NCI-H1930 (cell line): Measurements from ENCODE around the gene ARSG.
"Not testable (repeated sequence)": the region's sequence is repeated elsewhere in the genome, so short reads cannot be mapped to it uniquely, and the experiment has no call there.

ENCODE experiments used
- DNase-seq, 2 experiments: peaks; one replicate each; lab custom pipeline; 2025; lab: John Stamatoyannopoulos, UW

Gene ARSG

DNA sequence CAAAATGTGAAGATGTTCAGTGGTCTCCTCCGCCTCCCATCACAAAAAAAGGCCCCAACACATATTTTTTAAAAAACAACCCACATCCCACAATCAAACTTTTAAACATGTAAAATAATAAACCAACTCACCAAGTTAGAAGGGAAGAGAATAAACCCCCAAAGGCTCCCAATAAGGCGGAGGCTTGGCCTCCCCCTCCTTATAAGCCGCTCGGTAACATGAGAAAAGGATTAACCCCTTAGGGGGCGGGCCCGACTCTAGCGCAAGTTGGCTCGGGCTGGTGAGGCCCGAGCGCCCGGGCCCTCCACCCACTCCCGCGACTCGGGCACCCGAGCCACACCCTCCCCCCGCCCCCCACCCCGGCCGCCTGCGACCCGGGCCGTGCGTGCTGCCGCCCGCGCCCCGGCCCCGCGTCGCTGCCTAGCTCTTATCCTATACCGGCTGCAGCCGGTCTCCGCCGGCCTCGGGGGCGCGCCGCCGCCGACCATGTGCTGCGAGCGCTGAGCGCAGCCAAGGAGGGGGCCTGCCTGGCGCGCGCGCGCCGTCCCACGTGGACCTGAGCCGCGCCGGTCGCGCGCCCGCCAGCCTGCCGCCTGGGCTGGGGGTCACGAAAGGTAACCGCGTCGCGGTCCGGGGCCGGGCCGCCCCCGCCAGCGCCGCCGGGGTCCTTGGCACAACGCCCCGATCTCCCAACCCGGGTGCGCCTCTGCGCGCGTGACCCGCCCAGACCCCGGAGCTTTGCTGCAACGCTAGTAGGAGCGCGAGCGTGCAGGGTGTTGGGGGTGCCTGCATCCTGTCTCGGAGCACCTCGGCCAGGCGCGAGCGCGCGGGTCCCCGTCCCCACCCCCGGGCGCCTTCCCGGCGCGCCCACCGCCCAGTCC, at the start of gene ARSG, which contains the start of gene SLC16A6:
TSS of gene ARSG (plus strand) at position 541 of the 881 bp plus-strand sequence. CDS start 15,999 bp downstream, outside the sequence.
TSS of gene SLC16A6 (minus strand) at position 173 of the 881 bp plus-strand sequence. CDS start 12,807 bp downstream, outside the sequence.
- DNase-seq, result peak; percentile 61 to 82

DNA sequence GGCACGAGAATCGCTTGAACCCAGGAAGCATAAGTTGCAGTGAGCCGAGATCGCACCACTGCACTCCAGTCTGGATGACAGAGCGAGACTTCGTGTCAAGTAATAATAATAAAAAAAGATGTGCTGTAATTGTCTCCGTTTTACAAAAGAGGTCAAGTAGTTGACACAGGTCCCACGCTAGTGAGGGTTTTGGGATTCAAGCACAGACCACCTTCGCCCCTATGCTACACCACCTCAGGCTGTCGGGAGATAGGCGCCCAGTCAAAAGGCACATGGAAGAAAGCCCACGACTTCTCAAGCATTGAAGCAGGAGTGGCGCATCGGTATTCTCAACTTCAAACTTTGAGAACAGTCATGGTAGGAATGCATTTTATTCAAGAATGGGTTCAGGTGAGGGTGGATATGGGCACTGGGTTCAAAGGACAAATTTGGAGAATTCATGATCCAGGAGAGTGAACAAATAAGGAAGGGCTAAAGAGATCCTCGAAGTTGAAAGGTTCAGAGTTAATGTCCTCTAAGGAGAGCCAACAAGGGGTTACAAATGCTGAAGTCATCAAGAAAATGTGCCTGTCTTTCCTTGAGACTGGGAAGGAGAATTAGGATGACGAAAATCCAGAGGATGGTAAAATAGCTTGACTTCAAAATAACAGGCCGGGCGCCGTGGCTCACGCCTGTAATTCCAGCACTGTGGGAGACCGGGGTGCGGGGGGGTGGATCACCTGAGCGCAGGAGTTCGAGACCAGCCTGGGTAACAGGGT, 44.8 kb upstream of the ARSG start:
- no peak for DNase-seq

DNA sequence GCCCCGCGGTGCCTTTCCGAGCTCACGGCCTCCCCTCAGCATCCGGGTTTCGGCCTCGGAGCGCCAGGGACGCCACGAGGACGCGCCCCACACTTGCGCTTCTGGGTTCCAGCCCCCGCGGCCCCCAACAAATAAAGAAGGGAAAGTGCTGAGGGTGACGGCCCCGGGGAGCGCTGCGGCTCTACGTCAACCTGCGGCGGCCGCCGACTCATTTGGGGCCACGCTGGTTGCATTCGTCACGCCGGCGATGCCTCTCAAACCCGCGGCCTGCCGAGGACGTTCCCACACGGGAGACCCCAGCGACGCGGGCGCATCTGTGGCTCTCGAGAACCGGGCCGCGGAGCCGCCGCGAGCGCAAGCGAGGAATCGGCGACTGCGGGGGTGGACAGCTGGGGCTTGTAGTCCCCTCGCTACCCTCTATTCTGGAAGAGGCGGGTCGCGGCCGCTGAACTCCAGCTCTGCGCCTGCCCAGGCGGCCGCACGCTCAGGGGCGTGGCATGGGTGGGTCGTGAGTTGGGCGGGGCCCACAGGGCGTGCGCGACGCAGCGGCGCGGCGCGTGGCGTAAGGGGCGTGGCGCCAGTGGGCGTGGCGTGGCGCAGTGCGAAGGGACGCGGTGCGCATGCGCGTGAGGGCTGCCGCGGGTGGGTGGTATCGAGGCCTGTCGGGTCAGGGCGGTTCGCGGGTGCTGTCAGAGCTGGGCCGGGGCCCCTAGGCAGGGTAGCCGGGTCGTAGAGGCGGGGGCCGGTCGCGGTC, 43.7 kb upstream of the ARSG start, which contains the start of gene AMZ2:
TSS of gene AMZ2 (plus strand) at position 599 of the 754 bp plus-strand sequence. CDS start 2,145 bp downstream, outside the sequence.
- DNase-seq, result peak; percentile 93 to 97

DNA sequence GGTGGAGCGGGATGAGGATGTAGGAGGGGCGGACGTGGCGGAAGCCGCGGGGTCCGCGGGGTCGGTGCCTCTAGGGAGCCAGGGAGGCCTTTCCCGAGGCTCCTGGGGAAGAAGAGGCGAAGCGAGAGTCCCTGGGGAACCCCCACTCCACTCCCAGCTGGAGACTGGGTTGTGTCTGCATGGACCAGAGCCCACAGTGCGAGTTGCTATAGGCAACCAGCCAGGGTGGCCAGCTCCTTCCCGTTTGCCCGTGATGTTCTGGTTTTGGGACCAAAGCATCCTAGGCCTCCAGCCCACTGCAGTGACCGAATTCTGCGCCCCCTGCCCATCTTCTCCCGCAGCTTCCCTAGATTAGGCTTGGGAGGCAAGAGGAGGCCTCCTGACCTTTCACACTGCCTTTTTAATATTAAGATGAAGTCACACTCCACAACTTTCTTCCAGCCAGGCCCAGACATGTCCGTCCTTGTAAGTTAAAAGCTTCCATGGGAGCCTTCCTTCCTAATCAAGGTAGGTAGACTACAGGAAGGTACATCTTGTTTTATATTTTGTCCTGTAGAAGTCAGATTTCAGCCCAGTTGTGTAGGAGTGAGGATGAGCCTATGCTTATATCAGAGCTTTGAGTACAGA, 43.0 kb upstream of the ARSG start:
- no peak for DNase-seq

DNA sequence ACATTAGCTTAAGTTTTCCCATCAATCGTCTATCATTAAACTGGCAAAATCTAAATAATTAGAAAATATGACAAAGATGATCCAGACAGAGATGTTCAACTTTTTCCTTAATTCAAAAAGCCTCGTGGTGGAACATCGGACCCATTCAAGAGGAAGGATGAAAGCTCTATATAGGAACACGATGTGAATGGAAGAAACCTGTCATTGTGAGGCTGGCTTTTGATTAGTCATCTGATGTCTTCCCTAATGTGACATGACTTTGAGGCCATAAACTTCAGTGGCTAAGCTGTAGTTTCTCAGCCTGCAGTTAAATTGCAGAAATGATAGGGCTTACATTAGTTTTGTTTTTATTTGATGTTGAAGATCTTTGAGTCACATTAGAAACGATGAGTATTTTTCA, 42.4 kb upstream of the ARSG start:
- no peak for DNase-seq

DNA sequence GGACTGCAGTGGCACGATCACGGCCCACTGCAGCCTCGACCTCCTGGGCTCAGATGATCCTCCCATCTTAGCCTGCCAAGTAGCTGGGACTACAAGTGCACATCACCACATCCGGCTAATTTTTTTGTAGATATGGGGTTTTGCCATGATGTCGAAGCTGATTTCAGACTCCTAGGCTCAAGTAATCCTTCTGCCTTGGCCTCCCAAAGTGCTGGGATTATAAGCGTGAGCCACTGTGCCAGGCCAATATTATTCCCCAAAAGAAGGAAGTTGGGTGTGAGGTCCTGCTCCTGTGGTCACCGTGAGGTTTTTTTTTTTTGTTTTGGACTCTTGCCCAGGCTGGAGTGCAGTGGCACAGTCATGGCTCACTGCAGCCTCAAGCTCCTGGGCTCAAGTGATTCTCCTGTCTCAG, 41.9 kb upstream of the ARSG start:
- DNase-seq, result no peak

DNA sequence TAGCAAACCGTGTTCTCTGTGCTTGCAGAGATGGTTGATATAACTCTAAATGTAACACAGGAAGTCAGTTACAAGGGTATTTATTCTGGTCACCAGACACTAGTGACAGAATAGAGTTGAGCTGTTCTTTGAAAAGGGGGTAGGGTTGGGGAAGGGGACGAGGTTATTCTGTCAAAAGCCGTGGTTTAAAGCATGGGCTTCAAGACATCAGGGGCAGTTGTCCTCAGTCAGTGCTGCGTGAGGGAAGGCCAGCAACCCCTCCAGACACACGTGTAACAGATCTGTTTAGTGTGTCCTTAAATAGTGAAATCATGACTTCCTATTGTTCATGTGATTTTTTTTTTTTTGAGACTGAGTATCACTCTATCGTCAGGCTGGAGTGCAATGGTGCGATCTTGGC, 37.9 kb upstream of the ARSG start:
- DNase-seq, result not testable (repeated sequence)

DNA sequence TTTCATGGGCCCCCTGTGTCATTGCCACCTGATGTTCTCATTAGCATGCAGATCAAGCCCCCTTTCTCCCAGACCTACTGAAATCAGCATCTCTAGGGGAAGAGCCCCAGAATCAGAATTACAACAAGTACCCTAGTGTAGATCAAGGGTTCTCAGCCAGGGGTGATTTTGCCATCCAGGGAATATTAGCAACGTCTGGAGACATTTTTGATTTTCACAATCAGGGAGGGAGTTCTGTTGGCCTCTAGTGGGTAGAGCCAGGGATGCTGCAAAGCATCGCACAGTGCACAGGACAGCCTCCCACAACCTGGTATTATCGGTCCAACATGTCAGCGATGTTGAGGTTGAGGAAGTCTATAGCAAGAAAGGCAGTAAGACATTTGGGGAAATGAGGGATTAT, 36.1 kb upstream of the ARSG start:
- no peak for DNase-seq

DNA sequence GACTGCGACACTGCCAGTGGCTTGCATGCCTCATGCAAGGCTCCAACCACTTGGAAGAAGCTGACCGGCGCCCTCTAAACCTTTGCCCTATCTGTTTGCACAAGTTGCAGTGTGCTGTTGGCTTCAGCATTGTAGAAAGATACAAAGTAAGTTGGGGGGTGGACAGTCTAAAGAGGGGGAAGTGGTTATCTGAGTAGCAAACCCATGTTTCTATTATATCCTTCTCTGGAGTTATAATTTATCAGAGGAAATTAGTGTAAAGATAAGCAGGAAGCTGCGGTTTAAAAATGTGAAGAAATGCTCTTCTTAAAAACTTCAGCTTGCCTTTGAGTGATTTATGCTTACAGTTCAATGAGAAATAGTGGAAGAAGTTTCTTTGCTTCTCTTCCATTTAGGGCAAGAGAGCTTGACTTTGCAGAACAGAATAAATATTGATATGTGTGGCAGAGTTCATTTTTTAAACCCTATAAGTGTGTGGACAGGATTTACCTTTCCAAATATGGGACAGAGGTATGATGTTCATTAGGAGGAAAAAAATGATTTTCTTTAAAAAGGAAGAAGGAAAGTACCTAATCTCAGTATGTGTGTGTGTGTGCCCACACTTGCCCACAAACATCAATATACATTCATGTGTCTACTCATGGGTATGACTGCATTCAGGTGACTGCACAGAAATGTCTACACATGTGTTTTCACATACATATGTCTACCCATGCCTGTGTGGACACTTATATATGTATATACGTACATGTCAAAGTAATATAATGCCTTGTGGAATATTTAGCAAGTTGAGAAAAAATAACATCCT, 35.4 kb upstream of the ARSG start:
- no peak for DNase-seq

DNA sequence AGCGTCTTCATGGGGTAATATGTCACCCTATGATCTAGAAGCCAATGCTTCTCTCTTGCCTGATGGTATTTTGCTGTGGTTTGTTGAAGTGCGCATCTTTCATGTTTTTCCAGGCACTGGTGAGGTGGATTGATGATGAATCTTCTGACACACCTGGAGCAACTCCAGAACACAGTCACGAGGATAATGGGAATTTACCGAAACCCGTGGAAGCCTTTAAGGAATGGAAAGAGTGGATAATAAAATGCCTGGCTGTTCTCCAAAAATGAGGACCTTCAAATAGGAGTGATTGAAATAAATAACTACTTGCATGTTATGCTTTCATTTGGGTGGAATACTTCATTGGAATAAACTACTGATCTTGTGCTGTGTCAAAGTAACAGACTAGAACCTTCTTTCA, 34.6 kb upstream of the ARSG start:
- not testable (repeated sequence) for DNase-seq

DNA sequence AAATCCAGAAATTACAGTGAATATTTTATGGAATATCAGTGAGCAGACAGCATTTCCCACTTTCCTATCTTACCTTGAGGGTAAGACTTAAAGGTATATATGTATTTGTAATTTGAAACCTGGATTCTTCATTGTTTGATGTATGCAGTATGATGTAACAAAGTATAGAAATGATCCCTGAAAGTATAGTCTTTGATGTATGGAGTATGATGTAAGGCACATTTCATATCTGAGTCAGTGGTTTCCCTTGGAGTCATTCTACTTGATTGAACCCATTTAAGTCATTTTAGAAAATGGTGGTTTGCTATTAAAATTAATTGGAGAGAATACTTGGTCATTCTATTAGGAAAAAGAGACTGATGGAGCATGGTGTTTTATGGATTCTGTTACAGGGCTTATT, 33.4 kb upstream of the ARSG start:
- DNase-seq, result no peak

DNA sequence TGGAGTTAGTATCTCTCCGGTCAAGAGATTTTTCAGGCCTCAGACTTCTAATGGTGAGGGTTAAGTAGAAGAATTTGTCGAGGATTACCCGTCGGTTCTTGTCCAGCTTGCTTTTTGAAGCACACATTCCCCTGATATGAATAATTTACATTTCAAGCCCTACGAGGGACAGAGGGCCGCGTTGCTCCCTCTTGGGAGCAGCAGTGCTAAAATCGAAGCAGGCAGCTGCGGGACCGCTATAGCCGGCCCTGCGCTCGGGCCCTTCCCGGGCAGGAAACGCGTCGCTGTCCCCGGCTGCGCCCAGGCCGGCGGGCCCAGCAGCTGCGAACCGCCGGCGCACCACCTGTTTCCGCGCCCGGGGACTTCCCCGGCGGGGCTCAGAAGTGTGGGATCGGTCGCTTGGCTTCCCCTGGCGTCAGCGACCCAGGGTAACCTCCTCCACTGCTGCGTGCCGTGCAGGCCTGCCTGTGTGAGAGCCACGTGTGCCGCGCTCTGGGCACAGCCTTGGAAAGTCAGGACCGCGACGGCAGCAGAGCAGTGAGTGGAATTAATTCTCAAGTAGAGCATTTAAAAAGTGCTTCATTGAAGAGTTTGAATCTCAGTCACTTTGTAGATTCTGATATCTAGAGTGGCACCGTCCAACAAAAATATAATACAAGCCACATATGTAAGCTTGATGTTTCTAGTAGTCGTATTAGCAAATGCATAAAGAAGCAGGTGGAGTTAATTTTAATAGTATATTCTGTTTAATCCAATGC, 32.2 kb upstream of the ARSG start:
- DNase-seq, result peak in 1 of 2 experiments; percentile 2

DNA sequence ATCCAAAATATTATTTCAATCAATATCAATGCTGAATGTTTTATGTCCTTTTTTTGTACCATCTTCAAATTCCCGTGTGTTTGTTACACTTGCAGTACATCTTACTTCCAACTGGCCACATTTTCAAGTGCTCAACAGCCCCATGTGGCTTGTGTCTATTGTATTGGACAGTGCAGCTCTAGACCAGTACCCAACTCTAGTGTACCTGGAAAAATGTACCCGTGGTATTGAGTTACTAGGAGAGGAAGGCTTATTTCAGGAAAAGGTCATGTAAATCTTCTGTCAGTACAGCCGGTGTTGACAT, 31.7 kb upstream of the ARSG start:
- not testable (repeated sequence) for DNase-seq

DNA sequence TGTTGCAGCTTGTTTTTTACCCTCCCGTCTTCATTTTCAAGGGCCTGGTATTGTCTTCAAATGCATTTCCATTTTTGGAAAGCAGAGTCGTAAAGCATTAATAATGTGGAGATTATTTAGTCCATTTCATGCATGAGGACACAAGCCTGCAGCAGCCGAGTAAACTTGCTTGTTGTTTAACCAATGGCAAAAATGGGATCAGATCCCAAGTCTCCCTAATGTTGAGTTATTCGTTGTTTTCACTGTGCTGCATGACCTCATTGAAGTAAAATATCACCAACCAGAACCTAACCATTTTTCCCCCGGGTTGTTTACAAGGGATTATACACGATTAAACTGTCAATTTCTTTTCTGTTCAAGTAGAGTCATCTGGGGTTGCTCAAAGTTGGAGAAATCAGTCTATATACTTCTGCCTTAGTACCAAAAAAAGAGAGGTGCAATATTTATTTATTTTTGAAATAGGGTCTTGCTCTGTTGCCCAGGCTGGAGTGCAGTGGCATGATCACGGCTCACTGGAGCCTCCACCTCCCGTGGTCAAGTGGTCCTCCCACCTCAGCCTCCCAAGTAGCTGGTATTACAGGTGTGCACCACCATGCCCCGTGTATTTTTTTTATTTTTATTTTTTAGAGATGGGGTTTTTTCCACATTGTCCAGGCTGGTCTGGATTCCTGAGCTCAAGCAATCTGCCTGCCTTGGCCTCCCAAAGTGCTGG, 31.1 kb upstream of the ARSG start:
- no peak for DNase-seq

DNA sequence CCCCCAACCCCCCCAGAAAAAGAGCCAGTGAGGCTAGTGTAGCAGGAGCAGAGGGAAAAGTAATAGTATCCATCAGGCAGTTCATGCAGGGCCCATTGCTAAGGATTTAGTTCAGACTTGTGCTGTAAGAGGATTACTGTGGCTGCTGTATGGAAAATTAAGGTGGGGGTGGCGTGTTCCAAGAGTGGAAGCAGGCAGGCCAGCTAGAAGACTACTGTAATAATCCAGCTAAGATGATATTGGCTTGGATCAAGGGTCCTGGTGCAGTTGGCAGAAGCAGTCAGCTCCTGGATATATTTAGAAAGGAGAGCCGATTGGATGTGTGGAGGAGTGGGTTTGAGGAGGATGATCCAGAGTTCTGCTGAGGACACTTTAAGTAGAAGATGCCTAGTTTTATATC, 28.8 kb upstream of the ARSG start:
- DNase-seq, result not testable (repeated sequence)

DNA sequence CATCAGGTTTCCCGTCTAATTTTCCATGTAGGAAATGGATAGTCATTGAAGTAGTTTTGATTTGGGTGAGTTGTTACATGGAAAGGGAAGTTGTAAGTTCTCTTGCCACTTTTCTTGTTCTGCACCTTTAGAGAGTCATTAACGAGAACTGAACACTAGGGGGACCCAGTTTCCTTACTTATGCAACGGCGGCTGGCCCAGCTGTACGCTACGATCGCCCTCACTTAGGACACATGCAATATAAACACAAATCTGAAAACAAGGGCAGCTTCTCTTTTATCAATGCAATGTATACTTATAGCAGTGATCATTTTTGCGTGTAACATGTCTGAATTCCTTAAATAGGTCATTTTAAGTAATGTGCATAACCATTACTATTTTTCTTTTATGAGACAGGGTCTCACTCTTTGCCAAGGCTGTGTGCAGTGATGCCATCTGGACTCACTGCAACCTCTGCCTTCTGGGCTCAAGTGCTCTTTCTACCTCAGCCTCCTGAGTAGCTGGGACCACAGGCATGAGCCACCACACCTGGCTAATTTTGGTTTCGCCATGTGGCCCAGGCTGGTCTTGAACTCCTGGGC, 28.1 kb upstream of the ARSG start:
- peak; percentile 21 to 64 for DNase-seq

DNA sequence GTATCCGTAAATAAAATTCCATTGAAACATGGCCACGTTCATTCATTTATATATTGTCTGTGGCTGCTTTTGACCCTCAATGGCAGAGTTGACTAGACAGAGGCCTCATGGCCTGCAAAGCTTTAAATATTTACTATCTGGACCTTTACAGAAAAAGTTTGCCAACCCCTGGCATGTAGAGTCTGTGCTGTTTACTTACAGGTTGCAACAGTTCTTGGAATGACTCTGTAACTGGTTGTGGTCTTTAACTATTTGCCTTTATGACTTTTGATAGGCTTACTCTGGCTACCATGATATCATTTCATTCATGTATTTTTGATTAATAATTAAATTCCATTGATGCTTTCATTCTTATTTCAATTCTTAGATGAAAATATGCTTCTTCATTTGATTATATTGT, 25.5 kb upstream of the ARSG start:
- DNase-seq, result not testable (repeated sequence)

DNA sequence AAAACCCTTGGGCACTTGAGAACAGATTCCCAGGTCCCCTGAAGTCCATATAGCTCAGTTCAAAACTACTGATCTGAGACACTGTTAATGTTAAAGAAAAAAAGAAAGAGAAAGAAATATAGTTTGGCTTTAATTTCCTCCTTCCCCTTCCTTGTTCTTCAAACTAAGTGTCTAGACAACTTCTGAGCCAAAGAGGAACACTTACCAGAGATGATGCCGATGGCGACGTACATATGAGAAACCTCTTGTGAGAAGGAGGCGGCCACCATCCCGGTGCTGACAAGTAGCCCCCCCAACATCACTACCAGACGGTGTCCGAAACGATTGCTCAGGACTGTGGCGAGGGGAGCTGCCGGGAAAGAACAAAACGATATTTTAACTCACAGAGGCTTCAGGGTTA, 17.6 kb upstream of the ARSG start:
- no peak for DNase-seq

DNA sequence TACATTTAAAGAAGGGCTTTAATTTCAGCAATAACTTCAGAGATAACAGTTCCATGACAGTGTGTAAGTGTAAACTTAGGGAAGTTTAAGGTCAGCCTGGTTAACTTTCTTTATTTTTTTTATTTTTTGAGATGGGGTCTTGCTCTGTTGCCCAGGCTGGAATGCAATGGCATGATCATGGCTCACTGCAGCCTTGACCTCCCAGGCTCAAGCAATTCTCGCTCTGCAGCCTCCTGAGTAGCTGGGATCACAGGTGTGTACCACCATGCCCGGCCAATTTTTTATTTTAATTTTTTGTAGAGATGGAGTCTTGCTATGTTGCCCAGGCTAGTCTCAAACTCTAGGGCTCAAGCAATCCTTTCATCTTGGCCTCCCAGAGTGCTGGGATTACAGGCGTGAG, 15.0 kb upstream of the ARSG start:
- DNase-seq, result not testable (repeated sequence)
